Neutrophil (primary cell): ENCODE data around the gene C1orf21.

ENCODE experiments used
- H3K27ac ChIP-seq: fragments of 200-600 bp; sonication (generic); 2 replicates; pipeline ENCODE4 v1.5.1; 2016; ENCODE audit warnings: mild to moderate bottlenecking, moderate library complexity
- H3K27me3 ChIP-seq: fragments of 200-600 bp; sonication (generic); 2 replicates; pipeline ENCODE4 v1.6.0; 2016; ENCODE audit warnings: mild to moderate bottlenecking
- H3K36me3 ChIP-seq: fragments of 200-600 bp; sonication (generic); 2 replicates; pipeline ENCODE4 v1.5.1; 2017
- H3K4me1 ChIP-seq, 2 experiments: fragments of 200-600 bp in 1 of 2; sonication (generic) in 1 of 2; 1 replicate in 1 of 2; 2 replicates in 1 of 2; pipeline versions ENCODE4 v1.5.1 to v1.6.1; 2013 to 2016; ENCODE audit warnings: low read depth in 1 of 2, low read length in 1 of 2, mild to moderate bottlenecking in 1 of 2, moderate library complexity in 1 of 2; ENCODE audit not compliant: control insufficient read depth in 1 of 2, insufficient read depth in 1 of 2
- H3K4me3 ChIP-seq, 2 experiments: fragments of 200-600 bp in 1 of 2; sonication (generic) in 1 of 2; 1 replicate in 1 of 2; 2 replicates in 1 of 2; pipeline ENCODE4 v1.5.1; 2013 to 2016; ENCODE audit warnings: low read depth in 1 of 2, low read length in 1 of 2, mild to moderate bottlenecking in 1 of 2, moderate library complexity in 1 of 2
- H3K9me3 ChIP-seq: fragments of 200-600 bp; sonication (generic); 2 replicates; pipeline ENCODE4 v1.5.1; 2016
- TF ChIP-seq, protein P1 (sequence below): fragments of 200-600 bp; sonication (generic); IDR thresholded peaks from 2 replicates; pipeline ENCODE4 v1.5.1; 2016; ENCODE audit warnings: antibody characterized with exemption

C1orf21 gene

DNA sequence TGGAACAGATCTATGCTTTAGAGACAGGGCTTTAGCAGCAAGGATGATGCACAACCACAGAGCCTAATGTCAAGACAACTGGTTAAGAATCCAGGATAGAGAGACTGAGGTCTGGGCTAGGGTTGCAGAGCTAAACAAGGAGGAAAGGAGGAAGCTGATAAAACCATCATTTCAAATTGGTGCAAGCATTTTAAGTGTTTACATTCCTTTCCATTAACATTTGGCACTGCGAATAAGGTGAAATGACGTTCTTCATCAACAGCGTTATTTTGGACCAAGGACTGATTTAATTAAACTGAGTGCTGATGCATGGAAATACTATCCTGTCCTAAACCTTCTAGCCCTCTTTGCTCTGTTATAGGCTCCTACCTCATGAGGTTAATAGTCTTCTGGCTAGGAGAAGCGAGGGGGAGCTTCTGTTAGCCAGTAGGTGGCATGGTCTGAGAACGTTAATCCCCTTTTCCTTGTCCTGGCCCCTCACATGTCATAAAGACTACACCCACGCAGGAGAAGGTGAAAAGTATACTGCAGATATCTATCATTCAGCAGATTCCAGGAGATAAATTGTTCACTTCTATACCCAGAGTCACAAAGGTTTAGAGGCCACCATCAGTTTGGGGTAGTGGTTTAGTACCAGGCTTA lies 7.6 kb upstream of the C1orf21 start:
- Histone ChIP-seq H3K4me1 (no peaks in the 10 kb centered on the region), H3K9me3 (no peaks in the 10 kb centered on the region)

DNA sequence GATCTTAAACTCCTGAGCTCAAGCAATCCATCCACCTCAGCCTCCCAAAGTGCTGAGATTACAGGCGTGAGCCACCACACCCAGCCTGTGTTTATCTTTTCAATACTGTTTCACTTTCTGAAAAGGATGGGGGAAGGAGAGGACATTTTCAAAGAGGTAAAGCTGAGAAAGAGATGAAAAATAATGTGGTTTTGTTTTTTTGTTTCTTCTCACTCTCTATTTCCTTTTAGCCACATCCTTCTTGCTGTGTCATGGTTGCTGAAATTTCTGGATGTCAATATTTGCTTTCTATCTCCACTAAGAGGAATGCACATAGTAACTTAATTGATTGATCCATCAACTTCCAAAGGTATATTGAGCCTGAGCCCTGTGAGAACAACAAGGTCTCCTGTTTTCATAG lies 6.4 kb upstream of the C1orf21 start:
- Histone ChIP-seq H3K4me1 (no peaks in the 10 kb centered on the region), H3K4me3 (no peak overlapping the region), H3K9me3 (no peaks in the 10 kb centered on the region), H3K27me3 (peaks cover 26% of the 10 kb centered on the region), H3K27ac (no peak overlapping the region), H3K36me3 (no peaks in the 10 kb centered on the region)
- TF ChIP-seq, protein P1, sequence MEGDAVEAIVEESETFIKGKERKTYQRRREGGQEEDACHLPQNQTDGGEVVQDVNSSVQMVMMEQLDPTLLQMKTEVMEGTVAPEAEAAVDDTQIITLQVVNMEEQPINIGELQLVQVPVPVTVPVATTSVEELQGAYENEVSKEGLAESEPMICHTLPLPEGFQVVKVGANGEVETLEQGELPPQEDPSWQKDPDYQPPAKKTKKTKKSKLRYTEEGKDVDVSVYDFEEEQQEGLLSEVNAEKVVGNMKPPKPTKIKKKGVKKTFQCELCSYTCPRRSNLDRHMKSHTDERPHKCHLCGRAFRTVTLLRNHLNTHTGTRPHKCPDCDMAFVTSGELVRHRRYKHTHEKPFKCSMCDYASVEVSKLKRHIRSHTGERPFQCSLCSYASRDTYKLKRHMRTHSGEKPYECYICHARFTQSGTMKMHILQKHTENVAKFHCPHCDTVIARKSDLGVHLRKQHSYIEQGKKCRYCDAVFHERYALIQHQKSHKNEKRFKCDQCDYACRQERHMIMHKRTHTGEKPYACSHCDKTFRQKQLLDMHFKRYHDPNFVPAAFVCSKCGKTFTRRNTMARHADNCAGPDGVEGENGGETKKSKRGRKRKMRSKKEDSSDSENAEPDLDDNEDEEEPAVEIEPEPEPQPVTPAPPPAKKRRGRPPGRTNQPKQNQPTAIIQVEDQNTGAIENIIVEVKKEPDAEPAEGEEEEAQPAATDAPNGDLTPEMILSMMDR, result no peak

More for the DNA sequence above, 7.6 kb upstream of the C1orf21 start:
- Histone ChIP-seq H3K36me3 (no peaks in the 10 kb centered on the region), H3K27ac (no peak overlapping the region), H3K4me3 (no peak overlapping the region), H3K27me3 (peaks cover 14% of the 10 kb centered on the region)
- TF ChIP-seq, protein P1, result no peak

DNA sequence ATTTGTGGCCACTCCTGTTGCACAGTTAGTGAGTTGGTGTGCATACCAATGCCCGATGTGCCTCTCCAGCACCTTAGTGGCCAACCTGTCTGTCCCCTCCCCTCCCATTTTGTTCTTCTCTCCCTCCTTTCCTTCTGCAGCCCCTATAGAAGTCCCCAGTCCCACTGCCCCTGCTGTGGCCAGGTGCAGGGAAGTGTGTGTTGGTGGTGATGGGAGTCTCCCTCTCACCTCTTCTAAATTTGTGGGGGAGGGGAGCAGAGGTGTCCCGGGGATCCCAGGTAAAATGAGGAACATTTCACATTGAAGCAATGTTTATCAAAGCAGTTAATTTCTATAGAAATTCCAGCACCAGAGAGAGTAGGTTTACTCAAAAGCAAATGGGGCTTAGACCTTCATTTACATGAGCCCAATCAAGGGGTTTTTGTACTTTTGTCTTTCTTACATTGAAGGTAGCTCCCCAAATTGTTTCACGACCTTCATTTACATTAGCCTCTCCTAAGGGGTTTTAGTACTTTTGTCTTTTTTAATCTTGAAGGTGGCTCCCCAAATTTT lies 3.0 kb upstream of the C1orf21 start:
- TF ChIP-seq, protein P1, result no peak
- Histone ChIP-seq H3K27ac (no peak overlapping the region), H3K9me3 (no peaks in the 10 kb centered on the region), H3K4me3 (no peak overlapping the region), H3K4me1 (peaks cover 13 to 25% of the 10 kb centered on the region in 2 experiments), H3K36me3 (no peaks in the 10 kb centered on the region), H3K27me3 (peaks cover 60% of the 10 kb centered on the region)

DNA sequence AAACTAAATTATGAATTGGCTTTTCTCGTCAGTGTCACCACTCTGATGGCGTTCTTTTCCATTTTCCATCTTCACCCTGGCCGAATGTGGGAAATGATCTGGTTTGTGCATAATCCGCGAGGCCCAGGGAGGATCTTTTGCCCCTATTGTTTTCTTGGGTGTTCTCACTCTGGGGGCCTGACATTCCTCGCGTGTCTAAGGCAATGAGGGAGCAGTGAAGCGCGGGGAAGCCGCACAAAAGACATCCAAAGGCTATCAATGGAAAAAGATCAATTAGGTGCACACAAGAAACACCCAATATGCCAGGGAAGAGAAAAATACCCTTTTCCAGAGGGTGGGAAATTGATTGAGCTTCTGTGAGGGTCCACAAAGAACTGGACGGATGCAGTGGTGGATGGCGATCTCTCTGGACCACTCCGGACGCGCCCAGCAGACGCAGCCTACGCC lies 941 bp upstream of the C1orf21 start:
- peaks cover 78% of the 10 kb centered on the region for H3K27me3 ChIP-seq
- H3K27ac ChIP-seq, result no peak overlapping the region
- H3K4me3 ChIP-seq, result peak overlapping the region in 1 of 2 experiments; percentile 60
- H3K36me3 ChIP-seq, result no peaks in the 10 kb centered on the region
- TF ChIP-seq, protein P1, result no peak
- no peaks in the 10 kb centered on the region for H3K9me3 ChIP-seq
- peaks cover 13 to 25% of the 10 kb centered on the region in 2 experiments for H3K4me1 ChIP-seq

DNA sequence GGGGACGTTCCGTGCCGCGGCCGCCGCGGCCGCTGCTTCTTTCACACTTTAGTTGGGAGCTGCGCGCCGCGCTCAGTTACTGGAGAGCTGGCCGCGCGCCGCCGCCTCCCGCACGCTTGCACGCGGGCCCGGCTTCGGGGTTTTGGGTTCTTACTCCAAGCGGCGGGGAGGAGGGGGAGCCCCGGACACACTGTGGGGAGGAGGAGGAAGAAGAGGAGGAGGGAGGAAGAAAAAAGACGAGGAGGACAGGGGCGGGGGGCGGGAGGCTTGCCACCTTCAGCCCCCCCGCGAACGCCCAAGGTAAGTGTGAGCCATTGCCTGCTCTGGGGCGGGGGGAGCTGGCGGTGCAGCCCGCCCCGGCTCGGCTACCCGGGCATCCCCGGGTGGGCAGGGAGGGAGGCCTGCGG lies 243 bp downstream of the C1orf21 start:
- peak overlapping the region; percentile 43 to 60 for H3K4me3 ChIP-seq
- no peaks in the 10 kb centered on the region for H3K36me3 ChIP-seq
- no peaks in the 10 kb centered on the region for H3K9me3 ChIP-seq
- H3K27ac ChIP-seq, result no peak overlapping the region
- TF ChIP-seq, protein P1, result no peak
- peaks cover 13 to 25% of the 10 kb centered on the region in 2 experiments for H3K4me1 ChIP-seq
- H3K27me3 ChIP-seq, result peaks cover 78% of the 10 kb centered on the region
